HepG2 (cell line): ENCODE results near the gene PEMT. TPM values are rescaled to one million over a fixed set of nuclear protein-coding genes. Genes with fewer than 3 reads are reported as not detected.

Experiments used
- ATAD3A ChIP-seq: sonication (generic); formaldehyde crosslinking; IDR thresholded peaks from 2 replicates; pipeline ENCODE4 v1.4.0; 2020; ENCODE audit warnings: missing genetic modification reagents
- ATRX ChIP-seq: sonication (generic); formaldehyde crosslinking; IDR thresholded peaks from 2 replicates; pipeline ENCODE4 v1.4.0; 2020; ENCODE audit warnings: missing genetic modification reagents, borderline replicate concordance
- CTCF ChIP-seq: sonication (generic); formaldehyde crosslinking; IDR thresholded peaks from 2 replicates; pipeline ENCODE4 v1.5.0; 2020; ENCODE audit warnings: mild to moderate bottlenecking, missing genetic modification reagents, moderate library complexity
- ETV6 ChIP-seq: sonication (generic); formaldehyde crosslinking; conservative IDR thresholded peaks from 2 replicates; pipeline ENCODE4 v1.4.0; 2020; ENCODE audit warnings: missing genetic modification reagents
- GATA4 ChIP-seq: sonication (generic); IDR thresholded peaks from 2 replicates; pipeline ENCODE4 v1.6.1; 2016; ENCODE audit warnings: antibody characterized with exemption, low read depth, borderline replicate concordance
- GTF3A ChIP-seq: sonication (generic); formaldehyde crosslinking; conservative IDR thresholded peaks from 2 replicates; pipeline ENCODE4 v1.4.0; 2020; ENCODE audit warnings: mild to moderate bottlenecking, missing genetic modification reagents
- HOXD1 ChIP-seq: sonication (generic); formaldehyde crosslinking; IDR thresholded peaks from 2 replicates; pipeline ENCODE4 v1.5.0; 2020; ENCODE audit warnings: missing genetic modification reagents
- MYPOP ChIP-seq: sonication (generic); formaldehyde crosslinking; IDR thresholded peaks from 2 replicates; pipeline ENCODE4 v1.8.1; 2023; ENCODE audit warnings: mild to moderate bottlenecking, moderate library complexity, missing genetic modification reagents
- NFE2L1 ChIP-seq: sonication (generic); formaldehyde crosslinking; IDR thresholded peaks from 2 replicates; pipeline ENCODE4 v1.4.0; 2020; ENCODE audit warnings: missing genetic modification reagents, mild to moderate bottlenecking, borderline replicate concordance
- SP1 ChIP-seq, 2 experiments: fragments of 450-650 bp in 1 of 2; sonication (generic) in 1 of 2; formaldehyde crosslinking in 1 of 2; IDR thresholded peaks; 2 replicates each; pipeline versions ENCODE4 v1.4.0 to v1.6.1; 2016 to 2020; ENCODE audit warnings: missing genetic modification reagents in 1 of 2
- TBL1XR1 ChIP-seq: fragments of 150-350 bp; IDR thresholded peaks from 2 replicates; pipeline ENCODE4 v1.6.1; 2014; ENCODE audit warnings: borderline replicate concordance, low read length; ENCODE audit not compliant: partially characterized antibody
- TEAD2 ChIP-seq: sonication (generic); formaldehyde crosslinking; IDR thresholded peaks from 2 replicates; pipeline ENCODE4 v1.9.0; 2021; ENCODE audit warnings: missing genetic modification reagents
- ZNF205 ChIP-seq: IDR thresholded peaks from 2 replicates; pipeline ENCODE4 v1.6.1; 2018; ENCODE audit warnings: missing biosample characterization, missing genetic modification reagents
- ZNF230 ChIP-seq: sonication (generic); formaldehyde crosslinking; IDR thresholded peaks from 2 replicates; pipeline ENCODE4 v1.4.0; 2020; ENCODE audit warnings: mild to moderate bottlenecking, missing genetic modification reagents
- ZNF383 ChIP-seq: sonication (generic); formaldehyde crosslinking; IDR thresholded peaks from 2 replicates; pipeline ENCODE4 v1.4.0; 2020; ENCODE audit warnings: missing genetic modification reagents, mild to moderate bottlenecking, borderline replicate concordance
- ZNF564 ChIP-seq: sonication (generic); formaldehyde crosslinking; IDR thresholded peaks from 2 replicates; pipeline ENCODE4 v1.8.1; 2023; ENCODE audit warnings: mild to moderate bottlenecking, missing genetic modification reagents
- ZNF678 ChIP-seq: sonication (generic); formaldehyde crosslinking; IDR thresholded peaks from 2 replicates; pipeline ENCODE4 v1.4.0; 2020; ENCODE audit warnings: mild to moderate bottlenecking, missing genetic modification reagents
- polyA plus RNA-seq, 8 experiments: library from polyadenylated mRNA; depleted of rRNA in 3 of 8; stranded (reverse) in 7 of 8; unstranded in 1 of 8; fragments of >200 nt; fragmentation: Illumina TruSeq in 4 of 8; extraction: Trizol in 4 of 8; gene quantifications; 2 replicates each; pipeline versions ENCODE4 v1.2.1 to v1.2.3, GENCODE V29; 2011 to 2016; ENCODE audit warnings: low read depth in 4 of 8, missing spikeins in 1 of 8, mixed read lengths in 1 of 8; ENCODE audit not compliant: insufficient read depth in 1 of 8
- total RNA-seq, 5 experiments: library from RNA; depleted of rRNA; stranded (reverse); fragments of >200 nt; fragmentation: Illumina TruSeq; extraction: Trizol; gene quantifications; 2 replicates each; pipeline ENCODE4 v1.2.3, GENCODE V29; 2016; ENCODE audit warnings: low read depth in 1 of 5
- TF ChIP-seq, protein P1 (sequence below): sonication (generic); formaldehyde crosslinking; IDR thresholded peaks from 2 replicates; pipeline ENCODE4 v1.4.0; 2020; ENCODE audit warnings: mild to moderate bottlenecking, missing genetic modification reagents
- TF ChIP-seq, protein P2 (sequence below): sonication (generic); formaldehyde crosslinking; IDR thresholded peaks from 2 replicates; pipeline ENCODE4 v1.4.0; 2020; ENCODE audit warnings: mild to moderate bottlenecking, missing genetic modification reagents
- TF ChIP-seq, protein P3 (sequence below): sonication (generic); formaldehyde crosslinking; IDR thresholded peaks from 2 replicates; pipeline ENCODE4; 2020; ENCODE audit warnings: missing genetic modification reagents, mild to moderate bottlenecking, borderline replicate concordance

Gene PEMT
- total and polyA plus RNA-seq, 2 of the 13 experiments (the other 11 are each of a cell fraction or from before 2014, with no cell fraction given), result 31.7 to 43.6 TPM

GRCh38 chr17:17476865-17477467, 114.5 kb downstream of the PEMT start, which contains the start of gene MED9 (continued):
- TF ChIP-seq CTCF (CRISPR knock-in tag), result 0 out of 2 replicates have a peak, but pooled peaks have one; percentile 9
- TF ChIP-seq, protein P1, sequence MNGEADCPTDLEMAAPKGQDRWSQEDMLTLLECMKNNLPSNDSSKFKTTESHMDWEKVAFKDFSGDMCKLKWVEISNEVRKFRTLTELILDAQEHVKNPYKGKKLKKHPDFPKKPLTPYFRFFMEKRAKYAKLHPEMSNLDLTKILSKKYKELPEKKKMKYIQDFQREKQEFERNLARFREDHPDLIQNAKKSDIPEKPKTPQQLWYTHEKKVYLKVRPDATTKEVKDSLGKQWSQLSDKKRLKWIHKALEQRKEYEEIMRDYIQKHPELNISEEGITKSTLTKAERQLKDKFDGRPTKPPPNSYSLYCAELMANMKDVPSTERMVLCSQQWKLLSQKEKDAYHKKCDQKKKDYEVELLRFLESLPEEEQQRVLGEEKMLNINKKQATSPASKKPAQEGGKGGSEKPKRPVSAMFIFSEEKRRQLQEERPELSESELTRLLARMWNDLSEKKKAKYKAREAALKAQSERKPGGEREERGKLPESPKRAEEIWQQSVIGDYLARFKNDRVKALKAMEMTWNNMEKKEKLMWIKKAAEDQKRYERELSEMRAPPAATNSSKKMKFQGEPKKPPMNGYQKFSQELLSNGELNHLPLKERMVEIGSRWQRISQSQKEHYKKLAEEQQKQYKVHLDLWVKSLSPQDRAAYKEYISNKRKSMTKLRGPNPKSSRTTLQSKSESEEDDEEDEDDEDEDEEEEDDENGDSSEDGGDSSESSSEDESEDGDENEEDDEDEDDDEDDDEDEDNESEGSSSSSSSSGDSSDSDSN (CRISPR knock-in tag), result peak; percentile 81
- TF ChIP-seq TEAD2 (CRISPR knock-in tag), result no peak
- no peak for TF ChIP-seq ZNF678 (CRISPR knock-in tag)
- TF ChIP-seq NFE2L1 (CRISPR knock-in tag), result no peak
- TF ChIP-seq, protein P2, sequence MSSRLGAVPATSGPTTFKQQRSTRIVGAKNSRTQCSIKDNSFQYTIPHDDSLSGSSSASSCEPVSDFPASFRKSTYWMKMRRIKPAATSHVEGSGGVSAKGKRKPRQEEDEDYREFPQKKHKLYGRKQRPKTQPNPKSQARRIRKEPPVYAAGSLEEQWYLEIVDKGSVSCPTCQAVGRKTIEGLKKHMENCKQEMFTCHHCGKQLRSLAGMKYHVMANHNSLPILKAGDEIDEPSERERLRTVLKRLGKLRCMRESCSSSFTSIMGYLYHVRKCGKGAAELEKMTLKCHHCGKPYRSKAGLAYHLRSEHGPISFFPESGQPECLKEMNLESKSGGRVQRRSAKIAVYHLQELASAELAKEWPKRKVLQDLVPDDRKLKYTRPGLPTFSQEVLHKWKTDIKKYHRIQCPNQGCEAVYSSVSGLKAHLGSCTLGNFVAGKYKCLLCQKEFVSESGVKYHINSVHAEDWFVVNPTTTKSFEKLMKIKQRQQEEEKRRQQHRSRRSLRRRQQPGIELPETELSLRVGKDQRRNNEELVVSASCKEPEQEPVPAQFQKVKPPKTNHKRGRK (CRISPR knock-in tag), result no peak
- no peak for TF ChIP-seq GATA4
- no peak for TF ChIP-seq ZNF564 (CRISPR knock-in tag)
- TF ChIP-seq ATRX (CRISPR knock-in tag), result no peak
- peak; percentile 74 for TF ChIP-seq HOXD1 (CRISPR knock-in tag)
- TF ChIP-seq MYPOP (CRISPR knock-in tag), result 0 out of 2 replicates have a peak, but pooled peaks have one; percentile 66
- no peak for TF ChIP-seq ETV6
- no peak for TF ChIP-seq ZNF230 (CRISPR knock-in tag)
- TF ChIP-seq TBL1XR1, result no peak
- TF ChIP-seq, protein P3, sequence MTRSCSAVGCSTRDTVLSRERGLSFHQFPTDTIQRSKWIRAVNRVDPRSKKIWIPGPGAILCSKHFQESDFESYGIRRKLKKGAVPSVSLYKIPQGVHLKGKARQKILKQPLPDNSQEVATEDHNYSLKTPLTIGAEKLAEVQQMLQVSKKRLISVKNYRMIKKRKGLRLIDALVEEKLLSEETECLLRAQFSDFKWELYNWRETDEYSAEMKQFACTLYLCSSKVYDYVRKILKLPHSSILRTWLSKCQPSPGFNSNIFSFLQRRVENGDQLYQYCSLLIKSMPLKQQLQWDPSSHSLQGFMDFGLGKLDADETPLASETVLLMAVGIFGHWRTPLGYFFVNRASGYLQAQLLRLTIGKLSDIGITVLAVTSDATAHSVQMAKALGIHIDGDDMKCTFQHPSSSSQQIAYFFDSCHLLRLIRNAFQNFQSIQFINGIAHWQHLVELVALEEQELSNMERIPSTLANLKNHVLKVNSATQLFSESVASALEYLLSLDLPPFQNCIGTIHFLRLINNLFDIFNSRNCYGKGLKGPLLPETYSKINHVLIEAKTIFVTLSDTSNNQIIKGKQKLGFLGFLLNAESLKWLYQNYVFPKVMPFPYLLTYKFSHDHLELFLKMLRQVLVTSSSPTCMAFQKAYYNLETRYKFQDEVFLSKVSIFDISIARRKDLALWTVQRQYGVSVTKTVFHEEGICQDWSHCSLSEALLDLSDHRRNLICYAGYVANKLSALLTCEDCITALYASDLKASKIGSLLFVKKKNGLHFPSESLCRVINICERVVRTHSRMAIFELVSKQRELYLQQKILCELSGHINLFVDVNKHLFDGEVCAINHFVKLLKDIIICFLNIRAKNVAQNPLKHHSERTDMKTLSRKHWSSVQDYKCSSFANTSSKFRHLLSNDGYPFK (CRISPR knock-in tag), result peak; percentile 90
- TF ChIP-seq ZNF205 (CRISPR knock-in tag), result peak; percentile 42; the same call in 1 of the 2 replicates
- TF ChIP-seq ATAD3A (CRISPR knock-in tag), result peak; percentile 84; the same call in 1 of the 2 replicates
- TF ChIP-seq SP1 (IDR thresholded peaks at IDR 0.05), result no peak
- TF ChIP-seq SP1 (CRISPR knock-in tag; IDR thresholded peaks at IDR 0.05), result peak; percentile 94
- TF ChIP-seq GTF3A (CRISPR knock-in tag), result no peak
- no peak for TF ChIP-seq ZNF383 (CRISPR knock-in tag)
